SK-N-SH treated with all-trans-retinoic acid at 6 μM for 48 hours (cell line): Measurements from ENCODE around the gene BACH2.

Source experiments
- ARNTL ChIP-seq: fragments of 450-650 bp; formaldehyde crosslinking; IDR thresholded peaks from 2 replicates; pipeline ENCODE4 v1.5.0; 2020; ENCODE audit warnings: low read depth, mild to moderate bottlenecking, moderate library complexity, borderline replicate concordance
- CSRNP3 ChIP-seq: fragments of 250-450 bp; sonication (Bioruptor Pico); IDR thresholded peaks from 2 replicates; pipeline ENCODE4 v1.5.1; 2021; ENCODE audit warnings: mild to moderate bottlenecking, moderate library complexity
- ESRRG ChIP-seq: fragments of 250-450 bp; sonication (Bioruptor Pico); IDR thresholded peaks from 2 replicates; pipeline ENCODE4 v1.6.1; 2021; ENCODE audit warnings: mild to moderate bottlenecking
- GLIS3 ChIP-seq: fragments of 250-450 bp; sonication (Bioruptor Pico); IDR thresholded peaks from 2 replicates; pipeline ENCODE4 v1.5.0; 2020; ENCODE audit warnings: mild to moderate bottlenecking, moderate library complexity
- POU6F1 ChIP-seq: fragments of 250-450 bp; sonication (Bioruptor Pico); IDR thresholded peaks from 2 replicates; pipeline ENCODE4 v1.8.0; 2021; ENCODE audit warnings: low read depth, mild to moderate bottlenecking, moderate library complexity, borderline replicate concordance
- TCF4 ChIP-seq: fragments of 250-450 bp; sonication (Bioruptor Pico); IDR thresholded peaks from 2 replicates; pipeline ENCODE4 v1.8.0; 2021; ENCODE audit warnings: mild to moderate bottlenecking, moderate library complexity, borderline replicate concordance
- TOX ChIP-seq: fragments of 250-450 bp; sonication (Bioruptor Pico); IDR thresholded peaks from 2 replicates; pipeline ENCODE4 v1.8.0; 2021; ENCODE audit warnings: mild to moderate bottlenecking, moderate library complexity, borderline replicate concordance
- TSHZ2 ChIP-seq: fragments of 250-450 bp; sonication (Bioruptor Pico); IDR thresholded peaks from 2 replicates; pipeline ENCODE4 v1.5.0; 2020; ENCODE audit warnings: mild to moderate bottlenecking, moderate library complexity
- ZC3H10 ChIP-seq: fragments of 250-450 bp; sonication (Bioruptor Pico); IDR thresholded peaks from 2 replicates; pipeline ENCODE4 v1.5.1; 2021; ENCODE audit warnings: mild to moderate bottlenecking, moderate library complexity
- ZNF565 ChIP-seq: fragments of 450-650 bp; formaldehyde crosslinking; conservative IDR thresholded peaks from 2 replicates; pipeline ENCODE4 v1.5.0; 2020; ENCODE audit warnings: low read depth, mild to moderate bottlenecking, moderate library complexity
- TF ChIP-seq, protein P1 (sequence below): fragments of 250-450 bp; sonication (Bioruptor Pico); IDR thresholded peaks from 2 replicates; pipeline ENCODE4 v1.8.0; 2020; ENCODE audit warnings: mild to moderate bottlenecking, moderate library complexity, borderline replicate concordance

GRCh38 chr6:90217506-90218127 is 79.0 kb downstream of the BACH2 start:
- TF ChIP-seq, protein P1, sequence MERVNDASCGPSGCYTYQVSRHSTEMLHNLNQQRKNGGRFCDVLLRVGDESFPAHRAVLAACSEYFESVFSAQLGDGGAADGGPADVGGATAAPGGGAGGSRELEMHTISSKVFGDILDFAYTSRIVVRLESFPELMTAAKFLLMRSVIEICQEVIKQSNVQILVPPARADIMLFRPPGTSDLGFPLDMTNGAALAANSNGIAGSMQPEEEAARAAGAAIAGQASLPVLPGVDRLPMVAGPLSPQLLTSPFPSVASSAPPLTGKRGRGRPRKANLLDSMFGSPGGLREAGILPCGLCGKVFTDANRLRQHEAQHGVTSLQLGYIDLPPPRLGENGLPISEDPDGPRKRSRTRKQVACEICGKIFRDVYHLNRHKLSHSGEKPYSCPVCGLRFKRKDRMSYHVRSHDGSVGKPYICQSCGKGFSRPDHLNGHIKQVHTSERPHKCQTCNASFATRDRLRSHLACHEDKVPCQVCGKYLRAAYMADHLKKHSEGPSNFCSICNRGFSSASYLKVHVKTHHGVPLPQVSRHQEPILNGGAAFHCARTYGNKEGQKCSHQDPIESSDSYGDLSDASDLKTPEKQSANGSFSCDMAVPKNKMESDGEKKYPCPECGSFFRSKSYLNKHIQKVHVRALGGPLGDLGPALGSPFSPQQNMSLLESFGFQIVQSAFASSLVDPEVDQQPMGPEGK (CRISPR knock-in tag), result no peak
- TF ChIP-seq GLIS3 (CRISPR knock-in tag) (no peak), TOX (CRISPR knock-in tag) (no peak), TSHZ2 (CRISPR knock-in tag) (no peak), ARNTL (CRISPR knock-in tag) (no peak), POU6F1 (CRISPR knock-in tag) (no peak), TCF4 (CRISPR knock-in tag) (no peak), CSRNP3 (CRISPR knock-in tag) (no peak), ZC3H10 (no peak), ZNF565 (no peak), ESRRG (no peak)
